NCI-H146 treated with DMSO at 0.1 percent for 48 hours (cell line): ENCODE results near the gene TARDBP.
"Not testable (repeated sequence)": the region's sequence is repeated elsewhere in the genome, so short reads cannot be mapped to it uniquely, and the experiment has no call there.

Experiments
- DNase-seq: peaks from one replicate; lab custom pipeline; 2025; ENCODE audit not compliant: unreplicated experiment; lab: John Stamatoyannopoulos, UW

TARDBP gene

GRCh38 chr1:11042065-11042464 is 29.6 kb downstream of the TARDBP start:
- DNase-seq: no peak

GRCh38 chr1:11042995-11043874 is 30.8 kb downstream of the TARDBP start:
- no peak for DNase-seq

- DNase-seq: no peak
These were observed 31.8 kb downstream of the TARDBP start for GRCh38 chr1:11044086-11044848.

- no peak for DNase-seq
These were observed 32.5 kb downstream of the TARDBP start for GRCh38 chr1:11044849-11045427.

GRCh38 chr1:11045428-11046269 is 33.2 kb downstream of the TARDBP start:
- no peak for DNase-seq

- DNase-seq: no peak
These were observed 33.8 kb downstream of the TARDBP start for GRCh38 chr1:11046270-11046566.

GRCh38 chr1:11046625-11047365 is 34.3 kb downstream of the TARDBP start, which contains the start of gene MASP2:
TSS of gene MASP2 (minus strand) at chr1:11047239. CDS start at chr1:11047207, 32 bp downstream.
- no peak for DNase-seq

GRCh38 chr1:11051121-11051520 is 38.7 kb downstream of the TARDBP start:
- DNase-seq: not testable (repeated sequence)

GRCh38 chr1:11051781-11052511 is 39.5 kb downstream of the TARDBP start:
- no peak for DNase-seq

- no peak for DNase-seq
These were observed 40.6 kb downstream of the TARDBP start for GRCh38 chr1:11052839-11053757.

GRCh38 chr1:11053758-11054137 is 41.3 kb downstream of the TARDBP start:
- DNase-seq: no peak

- DNase-seq: no peak
These were observed 41.7 kb downstream of the TARDBP start for GRCh38 chr1:11054181-11054580.

- no peak for DNase-seq
These were observed 42.2 kb downstream of the TARDBP start for GRCh38 chr1:11054666-11055065.

- no peak for DNase-seq
These were observed 43.2 kb downstream of the TARDBP start for GRCh38 chr1:11055676-11056075.

GRCh38 chr1:11056504-11056903 is 44.0 kb downstream of the TARDBP start:
- no peak for DNase-seq

GRCh38 chr1:11057477-11057876 is 45.0 kb downstream of the TARDBP start:
- no peak for DNase-seq

- DNase-seq: no peak
These were observed 45.6 kb downstream of the TARDBP start for GRCh38 chr1:11058026-11058425.

GRCh38 chr1:11058595-11059154 is 46.2 kb downstream of the TARDBP start:
- DNase-seq: peak; percentile 13
